Dendritic cell treated with granulocyte-macrophage colony-stimulating factor and Interleukin-4, amounts not matched to agents 40 ng/mL and 50 ng/mL, for 4 days (primary cell): Measurements from ENCODE around the gene ZSWIM8.
A peak's percentile ranks its signal among the peaks of the same experiment; 100 is the strongest.

Experiments used
- H3K27ac Mint-ChIP-seq: one replicate; pipeline ENCODE4 v1.8.0; 2022; ENCODE audit warnings: mild to moderate bottlenecking, mixed read lengths
- H3K27me3 Mint-ChIP-seq: one replicate; pipeline ENCODE4 v1.8.0; 2022; ENCODE audit warnings: mild to moderate bottlenecking, mixed read lengths
- H3K36me3 Mint-ChIP-seq: one replicate; pipeline ENCODE4 v1.8.0; 2022; ENCODE audit warnings: low read depth, mixed read lengths
- H3K4me1 Mint-ChIP-seq: one replicate; pipeline ENCODE4 v1.8.0; 2022; ENCODE audit warnings: low read depth, mixed read lengths
- H3K4me3 Mint-ChIP-seq: one replicate; pipeline ENCODE4 v1.8.0; 2022; ENCODE audit warnings: mild to moderate bottlenecking, moderate library complexity, mixed read lengths
- H3K9me3 Mint-ChIP-seq: one replicate; pipeline ENCODE4 v1.8.0; 2022; ENCODE audit warnings: mixed read lengths
- intact Hi-C: fragments of 100-400 bp; cut with micrococcal nuclease; formaldehyde crosslinking; loops from one replicate; pipeline ENCODE4 v1.15.0; 2022

ZSWIM8 gene

DNA sequence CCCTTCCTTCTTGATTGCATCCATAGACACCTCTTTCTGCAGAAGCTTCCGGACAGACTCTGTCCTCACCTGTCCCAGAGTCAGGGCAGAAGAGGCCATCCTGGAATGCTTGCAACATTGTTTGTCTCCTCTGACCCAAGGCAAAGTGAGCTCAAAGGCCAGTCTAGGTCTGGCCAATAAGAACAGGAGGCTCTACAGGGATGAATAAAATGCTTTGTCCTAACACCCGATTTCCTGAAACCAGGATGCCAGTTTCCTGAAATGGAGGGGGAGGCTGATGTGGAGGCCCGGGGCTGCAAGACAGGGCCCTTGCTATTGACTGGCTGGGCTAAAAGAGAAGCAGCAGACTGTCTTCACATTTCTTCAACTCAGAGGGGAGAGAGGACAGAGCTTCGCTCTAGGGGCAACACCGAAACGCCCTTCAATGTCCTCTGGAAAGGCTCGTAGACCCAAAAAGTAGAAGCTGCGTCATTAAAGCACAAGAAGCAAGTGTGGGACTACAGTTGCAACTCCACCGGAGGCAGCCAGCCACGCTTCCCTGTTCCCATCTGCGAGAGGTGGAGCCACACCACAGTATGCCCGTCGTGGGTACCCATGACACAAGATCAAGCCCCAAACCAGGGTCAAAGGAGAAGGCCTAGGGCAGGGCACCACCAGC is 55.1 kb downstream of the ZSWIM8 start:
- Mint-ChIP-seq H3K9me3 (no peaks in the 10 kb centered on the region), H3K27me3 (no peaks in the 10 kb centered on the region), H3K36me3 (peaks cover 87% of the 10 kb centered on the region), H3K4me1 (peaks cover 11% of the 10 kb centered on the region), H3K4me3 (no peak overlapping the region), H3K27ac (no peak overlapping the region)
- intact Hi-C loops: no loop called here

DNA sequence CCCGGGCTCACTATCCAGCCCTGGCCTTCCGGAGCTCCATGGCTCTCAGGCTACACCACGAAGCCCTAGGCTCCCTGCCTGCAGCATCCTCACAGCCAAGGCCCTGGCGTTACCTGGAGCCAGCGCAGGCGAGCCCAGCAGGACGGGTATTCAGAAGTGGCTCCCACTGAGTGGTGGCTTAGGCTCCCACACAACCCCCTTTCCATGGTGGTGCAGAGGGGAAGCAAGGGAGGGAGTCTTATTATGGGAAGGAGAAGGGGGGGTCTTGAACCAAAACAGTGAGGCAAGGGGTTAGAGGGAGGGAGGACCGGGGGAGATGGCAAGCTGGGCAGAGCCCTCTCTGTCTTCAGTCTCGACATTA is 55.6 kb downstream of the ZSWIM8 start:
- peaks cover 87% of the 10 kb centered on the region for H3K36me3 Mint-ChIP-seq
- H3K9me3 Mint-ChIP-seq: no peaks in the 10 kb centered on the region

GRCh38 chr10:73841526-73842285 is 56.3 kb downstream of the ZSWIM8 start:
- Mint-ChIP-seq H3K9me3 (no peaks in the 10 kb centered on the region), H3K27me3 (no peaks in the 10 kb centered on the region), H3K36me3 (peaks cover 87% of the 10 kb centered on the region), H3K4me3 (no peak overlapping the region), H3K27ac (no peak overlapping the region), H3K4me1 (peaks cover 11% of the 10 kb centered on the region)
- intact Hi-C loops: no loop called here

More for the DNA sequence above, 55.6 kb downstream of the ZSWIM8 start:
- Mint-ChIP-seq H3K27ac (no peak overlapping the region), H3K4me3 (no peak overlapping the region), H3K4me1 (peaks cover 11% of the 10 kb centered on the region), H3K27me3 (no peaks in the 10 kb centered on the region)
- intact Hi-C loops: no loop called here

DNA sequence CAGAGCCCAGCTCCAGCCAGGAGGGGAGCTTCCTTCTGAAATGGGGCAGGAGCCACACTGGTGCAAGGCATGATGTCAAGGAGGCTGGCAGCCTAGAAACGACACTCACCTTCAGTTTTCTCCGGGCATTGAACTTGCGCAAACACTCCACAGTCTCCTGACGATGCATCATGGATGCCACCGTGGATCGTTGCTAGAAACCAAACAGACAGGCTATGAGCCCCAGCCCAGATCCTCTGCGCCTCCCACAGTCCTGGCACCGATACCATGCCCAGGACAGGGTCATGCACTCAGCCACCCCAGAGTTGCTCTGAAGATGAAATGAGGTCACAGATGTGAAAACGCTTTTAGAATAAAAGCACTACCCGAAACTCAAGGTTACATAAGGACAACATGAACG is 56.9 kb downstream of the ZSWIM8 start:
- peaks cover 87% of the 10 kb centered on the region for H3K36me3 Mint-ChIP-seq
- no peaks in the 10 kb centered on the region for H3K9me3 Mint-ChIP-seq
- peaks cover 11% of the 10 kb centered on the region for H3K4me1 Mint-ChIP-seq
- no peak overlapping the region for H3K4me3 Mint-ChIP-seq
- intact Hi-C loops: no loop called here
- H3K27ac Mint-ChIP-seq: no peak overlapping the region
- H3K27me3 Mint-ChIP-seq: no peaks in the 10 kb centered on the region

DNA sequence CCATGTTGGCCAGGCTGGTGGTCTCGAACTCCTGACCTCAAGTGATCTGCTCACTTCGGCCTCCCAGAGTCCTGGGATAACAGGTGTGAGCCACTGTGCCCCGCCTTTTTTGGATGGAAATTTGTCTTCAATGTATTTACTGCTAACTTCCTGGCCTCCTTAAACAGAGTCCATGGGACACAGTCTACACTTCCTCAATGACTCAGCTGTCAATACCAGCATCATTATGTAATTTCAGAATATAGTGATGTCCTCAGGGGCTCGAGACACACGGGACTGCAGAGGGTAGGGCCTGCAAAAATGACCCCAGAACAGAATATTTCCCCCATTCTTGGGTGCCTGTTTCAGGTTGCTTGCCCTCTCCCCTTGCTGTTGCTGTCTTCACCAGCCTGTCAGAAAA is 57.9 kb downstream of the ZSWIM8 start:
- intact Hi-C loops: no loop called here
- Mint-ChIP-seq H3K27ac (peak overlapping the region; percentile 58), H3K27me3 (no peaks in the 10 kb centered on the region), H3K4me1 (peaks cover 11% of the 10 kb centered on the region), H3K36me3 (peaks cover 87% of the 10 kb centered on the region), H3K9me3 (no peaks in the 10 kb centered on the region), H3K4me3 (no peak overlapping the region)

GRCh38 chr10:73847031-73847430 is 61.6 kb downstream of the ZSWIM8 start:
- H3K9me3 Mint-ChIP-seq: no peaks in the 10 kb centered on the region
- intact Hi-C loops: no loop called here
- H3K4me3 Mint-ChIP-seq: no peak overlapping the region
- H3K27ac Mint-ChIP-seq: no peak overlapping the region
- H3K36me3 Mint-ChIP-seq: peaks cover 88% of the 10 kb centered on the region
- H3K4me1 Mint-ChIP-seq: peaks cover 29% of the 10 kb centered on the region
- H3K27me3 Mint-ChIP-seq: no peaks in the 10 kb centered on the region

GRCh38 chr10:73848821-73849489 is 63.5 kb downstream of the ZSWIM8 start:
- H3K9me3 Mint-ChIP-seq: no peaks in the 10 kb centered on the region
- intact Hi-C loops: loop anchor here (1.0 kb wide), 1 partner anchor 30 kb away; no protein-coding TSS in a partner anchor
- no peaks in the 10 kb centered on the region for H3K27me3 Mint-ChIP-seq
- peaks cover 89% of the 10 kb centered on the region for H3K36me3 Mint-ChIP-seq
- H3K27ac Mint-ChIP-seq: peak overlapping the region; percentile 49
- H3K4me1 Mint-ChIP-seq: peaks cover 19% of the 10 kb centered on the region
- H3K4me3 Mint-ChIP-seq: no peak overlapping the region

DNA sequence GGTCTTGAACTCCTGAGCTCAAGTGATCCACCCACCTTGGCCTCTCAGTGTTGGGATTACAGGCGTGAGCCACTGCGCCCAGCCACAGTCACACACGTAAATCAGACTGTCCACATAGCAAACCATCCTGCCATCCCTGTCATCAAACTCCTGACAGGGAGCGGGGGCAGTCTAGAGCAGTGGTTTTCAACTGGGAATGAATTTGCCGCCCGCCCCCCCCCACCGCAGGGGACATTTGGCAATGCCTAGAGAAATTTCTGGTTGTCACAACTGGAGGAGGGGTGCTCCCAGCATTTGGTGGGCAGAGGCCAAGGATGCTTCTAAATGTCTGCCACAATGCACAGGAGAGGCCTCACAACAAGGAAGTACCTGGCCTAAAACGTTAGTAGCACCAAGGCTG is 64.8 kb downstream of the ZSWIM8 start:
- H3K36me3 Mint-ChIP-seq: peaks cover 93% of the 10 kb centered on the region
- intact Hi-C loops: no loop called here
- peaks cover 18% of the 10 kb centered on the region for H3K4me1 Mint-ChIP-seq
- H3K27me3 Mint-ChIP-seq: no peaks in the 10 kb centered on the region
- H3K4me3 Mint-ChIP-seq: no peak overlapping the region
- H3K9me3 Mint-ChIP-seq: no peaks in the 10 kb centered on the region
- no peak overlapping the region for H3K27ac Mint-ChIP-seq

GRCh38 chr10:73850863-73851461 is 65.6 kb downstream of the ZSWIM8 start:
- intact Hi-C loops: no loop called here
- peaks cover 93% of the 10 kb centered on the region for H3K36me3 Mint-ChIP-seq
- no peak overlapping the region for H3K4me3 Mint-ChIP-seq
- peaks cover 18% of the 10 kb centered on the region for H3K4me1 Mint-ChIP-seq
- no peaks in the 10 kb centered on the region for H3K27me3 Mint-ChIP-seq
- H3K27ac Mint-ChIP-seq: no peak overlapping the region
- no peaks in the 10 kb centered on the region for H3K9me3 Mint-ChIP-seq
